Body of pancreas (tissue), 4 donors: ENCODE data around the gene RNPEPL1. TPM values are rescaled to one million over a fixed set of nuclear protein-coding genes. Genes with fewer than 3 reads are reported as not detected.

Source experiments
- ATAC-seq: fragments of 150-250 bp; one replicate; pipeline ENCODE4 v1.9.1; 2016
- DNase-seq, 4 donors: peaks; one replicate each; pipeline ENCODE4 v3.0.0-alpha.2; 2019
- H3K27ac ChIP-seq, 4 donors: fragments of 200-600 bp; sonication (generic); 1 replicate in 3 of 4; 2 replicates in 1 of 4; pipeline versions ENCODE4 v1.5.1 to v1.6.1; 2016 to 2019; ENCODE audit warnings: mild to moderate bottlenecking in 1 of 4, mixed read lengths in 1 of 4, moderate library complexity in 1 of 4
- H3K27me3 ChIP-seq, 2 donors: fragments of 200-600 bp; sonication (generic); one replicate each; pipeline ENCODE4 v1.6.0; 2016; ENCODE audit warnings: mild to moderate bottlenecking in 1 of 2
- H3K36me3 ChIP-seq, 2 donors: fragments of 200-600 bp; sonication (generic); replicated peaks in 1 of 2; 2 replicates each; pipeline ENCODE4 v1.5.1; 2016; ENCODE audit warnings: low read depth in 2 of 2; ENCODE audit not compliant: insufficient read depth in 1 of 2
- H3K4me1 ChIP-seq: fragments of 200-600 bp; sonication (generic); one replicate; pipeline ENCODE4 v1.6.0; 2016
- H3K4me3 ChIP-seq, 2 donors: fragments of 200-600 bp; sonication (generic); 1 replicate in 1 of 2; 2 replicates in 1 of 2; pipeline ENCODE4 v1.5.1; 2016 to 2019
- H3K9me3 ChIP-seq, 3 donors: fragments of 200-600 bp; sonication (generic); 1 replicate in 2 of 3; 2 replicates in 1 of 3; pipeline ENCODE4 v1.5.1; 2016
- POLR2A ChIP-seq, 3 donors: fragments of 450-650 bp; IDR thresholded peaks; one replicate each; pipeline ENCODE4 v1.6.1; 2016; ENCODE audit warnings: antibody characterized with exemption in 3 of 3, mild to moderate bottlenecking in 2 of 3
- WGBS, 2 donors: methylation state at CpG; one replicate each; pipeline ENCODE4 v1.1.5; 2017; 5-methylcytosine and 5-hydroxymethylcytosine counted together
- intact Hi-C: fragments of 100-400 bp; cut with DNase I; formaldehyde crosslinking; loops from one replicate; pipeline ENCODE4 v1.15.1; 2023
- total RNA-seq, 2 donors: library from RNA; depleted of rRNA; stranded (reverse); fragments of >200 nt; gene quantifications; one replicate each; pipeline ENCODE4 v1.1.0, GENCODE V29; 2016
- TF ChIP-seq, protein P1 (sequence below), 7 experiments: fragments of 450-650 bp in 4 of 7; fragments of 200-600 bp in 3 of 7; sonication (generic) in 3 of 7; IDR thresholded peaks; one replicate each; pipeline ENCODE4 v1.5.1; 2016 to 2019; ENCODE audit warnings: antibody characterized with exemption in 7 of 7

Gene RNPEPL1
- total RNA-seq, 2 donors from 2014 or later: 63.3 to 162 TPM

DNA sequence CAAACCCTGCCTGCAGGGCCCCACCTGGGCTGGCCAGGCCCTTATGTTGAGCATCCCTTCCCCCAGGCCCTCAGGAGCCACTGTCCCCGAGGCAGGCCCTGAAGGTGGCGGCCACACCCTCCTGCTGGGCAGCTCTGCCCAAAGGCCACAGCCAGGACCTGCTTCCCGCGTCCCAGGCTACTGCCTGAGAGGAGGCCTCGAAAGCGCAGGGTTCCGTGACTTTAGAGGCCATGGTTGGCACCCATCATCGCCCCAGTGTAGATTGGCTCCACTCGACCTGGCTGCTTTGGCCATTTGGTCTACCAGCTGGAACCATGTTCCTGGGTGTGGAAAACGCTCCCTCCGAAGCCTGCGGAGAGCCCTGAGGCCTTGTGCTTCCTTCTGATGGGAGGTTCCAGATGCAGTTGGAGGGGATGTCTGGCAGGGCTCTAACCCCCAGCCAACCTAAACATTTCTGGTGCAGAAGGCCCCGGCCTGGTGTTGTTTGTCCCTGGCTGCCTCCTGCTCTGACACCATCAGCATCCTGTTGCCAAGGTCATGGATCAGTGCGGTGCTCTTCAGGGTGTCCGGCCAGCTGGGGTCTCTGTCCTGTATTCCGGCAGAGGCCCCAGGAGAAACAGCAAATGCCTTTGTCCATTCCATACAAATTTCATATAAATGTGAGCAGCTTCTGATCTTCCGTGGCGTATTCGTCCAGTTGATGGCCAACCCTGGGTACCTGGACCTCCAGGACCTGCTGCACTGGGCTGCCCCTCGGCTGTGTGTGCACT lies 33.0 kb downstream of the RNPEPL1 start:
- WGBS, 2 donors: 62 to 88% methylated on average over 5 to 19 of the region's 20 CpGs

DNA sequence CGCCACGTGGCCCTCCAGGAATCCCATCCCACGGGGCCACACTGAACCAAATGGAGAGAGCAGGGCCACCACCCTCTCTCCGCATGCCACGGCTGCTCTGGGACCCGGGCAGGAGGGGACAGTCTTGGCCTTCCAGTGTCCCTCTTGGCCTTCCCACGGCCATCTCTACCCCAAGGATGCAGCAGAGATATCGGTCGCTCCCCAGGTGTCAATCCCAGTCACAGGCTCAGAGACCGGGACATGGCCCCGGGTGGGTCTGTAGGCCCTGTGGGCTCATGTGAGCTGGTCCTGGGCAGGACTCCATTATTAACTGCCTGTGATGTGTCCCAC lies 33.5 kb downstream of the RNPEPL1 start:
- intact Hi-C loops: no loop called here
- ATAC-seq (no peak), DNase-seq (no peak)

More for the DNA sequence above, 33.0 kb downstream of the RNPEPL1 start:
- Histone ChIP-seq H3K4me3 (no peak overlapping the region), H3K27ac (no peak overlapping the region), H3K27me3 (no peaks in the 10 kb centered on the region), H3K4me1 (peaks cover 9% of the 10 kb centered on the region), H3K9me3 (no peaks in the 10 kb centered on the region), H3K36me3 (peaks cover 0 to 6% of the 10 kb centered on the region in 2 donors)
- TF ChIP-seq POLR2A (IDR thresholded peaks at IDR 0.05): no peak
- TF ChIP-seq, protein P1, sequence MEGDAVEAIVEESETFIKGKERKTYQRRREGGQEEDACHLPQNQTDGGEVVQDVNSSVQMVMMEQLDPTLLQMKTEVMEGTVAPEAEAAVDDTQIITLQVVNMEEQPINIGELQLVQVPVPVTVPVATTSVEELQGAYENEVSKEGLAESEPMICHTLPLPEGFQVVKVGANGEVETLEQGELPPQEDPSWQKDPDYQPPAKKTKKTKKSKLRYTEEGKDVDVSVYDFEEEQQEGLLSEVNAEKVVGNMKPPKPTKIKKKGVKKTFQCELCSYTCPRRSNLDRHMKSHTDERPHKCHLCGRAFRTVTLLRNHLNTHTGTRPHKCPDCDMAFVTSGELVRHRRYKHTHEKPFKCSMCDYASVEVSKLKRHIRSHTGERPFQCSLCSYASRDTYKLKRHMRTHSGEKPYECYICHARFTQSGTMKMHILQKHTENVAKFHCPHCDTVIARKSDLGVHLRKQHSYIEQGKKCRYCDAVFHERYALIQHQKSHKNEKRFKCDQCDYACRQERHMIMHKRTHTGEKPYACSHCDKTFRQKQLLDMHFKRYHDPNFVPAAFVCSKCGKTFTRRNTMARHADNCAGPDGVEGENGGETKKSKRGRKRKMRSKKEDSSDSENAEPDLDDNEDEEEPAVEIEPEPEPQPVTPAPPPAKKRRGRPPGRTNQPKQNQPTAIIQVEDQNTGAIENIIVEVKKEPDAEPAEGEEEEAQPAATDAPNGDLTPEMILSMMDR (IDR thresholded peaks at IDR 0.05): no peak
- no peak for ATAC-seq
- no peak for DNase-seq
- intact Hi-C loops: no loop called here

DNA sequence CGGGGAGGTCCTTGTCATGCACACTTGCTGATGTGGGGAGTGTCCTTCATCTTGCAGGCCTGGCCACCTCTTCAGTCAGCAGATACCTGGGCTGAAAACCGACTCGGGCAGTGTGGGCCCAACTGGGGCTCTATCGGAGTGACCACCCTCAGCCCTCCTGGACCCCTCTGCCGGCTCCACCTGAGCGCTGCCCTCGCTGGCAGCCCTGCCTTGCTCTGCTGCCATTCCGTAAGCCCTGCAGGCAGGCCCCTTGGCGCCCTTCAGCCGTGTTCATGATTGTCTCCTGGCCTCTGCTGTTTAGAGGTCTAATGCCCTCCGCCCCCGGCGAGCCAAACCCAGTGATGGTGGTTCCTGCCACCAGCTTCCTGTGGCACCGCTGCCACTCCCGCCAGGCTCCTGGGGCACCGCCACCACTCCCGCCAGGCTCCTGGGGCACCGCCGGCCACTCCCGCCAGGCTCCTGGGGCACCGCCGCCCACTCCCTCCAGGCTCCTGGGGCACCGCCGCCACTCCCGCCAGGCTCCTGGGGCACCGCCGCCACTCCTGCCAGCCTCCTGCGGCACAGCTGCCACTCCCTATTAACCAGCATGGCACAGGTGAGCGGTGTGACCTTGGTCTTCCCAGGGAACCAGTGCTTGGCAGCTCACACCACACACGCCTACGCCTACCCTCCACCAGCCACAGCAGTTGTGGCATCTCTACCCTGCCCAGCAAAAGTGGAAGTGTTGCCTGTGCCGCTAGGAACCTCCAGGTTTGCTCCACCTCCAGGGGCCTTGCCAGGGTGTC lies 34.2 kb downstream of the RNPEPL1 start:
- intact Hi-C loops: no loop called here
- H3K9me3 ChIP-seq: no peaks in the 10 kb centered on the region
- ATAC-seq: no peak
- no peak overlapping the region for H3K4me3 ChIP-seq
- WGBS, 2 donors: 93 to 94% methylated on average over 23 to 29 of the region's 32 CpGs
- H3K4me1 ChIP-seq: peaks cover 9% of the 10 kb centered on the region
- no peak overlapping the region for H3K27ac ChIP-seq
- TF ChIP-seq, protein P1 (IDR thresholded peaks at IDR 0.05): no peak
- no peak for TF ChIP-seq POLR2A (IDR thresholded peaks at IDR 0.05)
- H3K36me3 ChIP-seq: peaks cover 0 to 6% of the 10 kb centered on the region in 2 donors
- no peak for DNase-seq
- no peaks in the 10 kb centered on the region for H3K27me3 ChIP-seq

More for the DNA sequence above, 33.5 kb downstream of the RNPEPL1 start:
- no peak overlapping the region for H3K27ac ChIP-seq
- H3K4me1 ChIP-seq: peaks cover 9% of the 10 kb centered on the region
- no peak overlapping the region for H3K4me3 ChIP-seq
- H3K27me3 ChIP-seq: no peaks in the 10 kb centered on the region
- H3K36me3 ChIP-seq: peaks cover 0 to 6% of the 10 kb centered on the region in 2 donors
- H3K9me3 ChIP-seq: no peaks in the 10 kb centered on the region
- 95% methylated on average over 11 of the region's 11 CpGs; no CpG with 5 or more reads in 1 of the 2 donors for WGBS, 2 donors
- TF ChIP-seq, protein P1 (IDR thresholded peaks at IDR 0.05): no peak
- TF ChIP-seq POLR2A (IDR thresholded peaks at IDR 0.05): no peak

DNA sequence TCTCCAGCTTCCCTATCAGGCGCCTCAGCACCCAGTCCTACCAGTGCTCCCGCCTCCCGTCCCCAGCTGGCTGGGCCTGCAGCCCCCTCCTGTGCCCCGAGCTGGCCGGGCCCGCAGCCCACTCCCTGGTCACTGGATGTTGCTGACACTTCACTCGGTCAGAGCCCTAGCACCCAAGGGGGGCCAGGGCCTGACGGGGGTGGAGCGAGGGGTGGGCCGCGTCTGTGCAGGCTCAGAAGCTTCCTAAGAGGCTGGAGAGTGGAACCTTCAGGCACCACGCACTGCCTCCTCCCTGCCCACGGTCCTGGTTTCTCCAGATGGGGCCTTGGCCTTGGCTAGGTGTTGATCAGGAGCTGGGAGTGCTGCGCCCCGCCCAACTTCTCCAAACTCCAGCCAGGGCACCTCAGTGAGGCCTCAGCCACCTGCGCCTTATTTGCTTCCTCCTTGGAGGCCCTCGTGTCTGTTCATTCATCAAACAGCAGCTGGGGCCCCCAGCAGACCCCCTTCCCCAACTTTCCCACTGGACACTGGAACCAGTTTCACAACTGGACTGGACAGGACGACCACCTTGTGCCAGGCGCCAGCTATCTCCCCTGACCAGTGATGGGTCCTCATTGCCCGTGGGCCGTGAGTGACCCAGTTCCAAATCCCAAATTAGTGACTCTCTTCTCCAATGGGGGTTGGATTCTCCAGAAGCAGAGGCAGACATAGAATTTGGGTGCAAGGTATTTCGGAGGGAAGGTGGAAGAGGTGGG lies 35.0 kb downstream of the RNPEPL1 start:
- no peak overlapping the region for H3K27ac ChIP-seq
- ATAC-seq: no peak
- TF ChIP-seq, protein P1 (IDR thresholded peaks at IDR 0.05): no peak
- no peak for TF ChIP-seq POLR2A (IDR thresholded peaks at IDR 0.05)
- H3K27me3 ChIP-seq: no peaks in the 10 kb centered on the region
- no peak overlapping the region for H3K4me3 ChIP-seq
- intact Hi-C loops: no loop called here
- DNase-seq: no peak
- no peaks in the 10 kb centered on the region for H3K9me3 ChIP-seq
- H3K36me3 ChIP-seq: peaks cover 0 to 5% of the 10 kb centered on the region in 2 donors
- WGBS, 2 donors: 88 to 90% methylated on average over 10 to 21 of the region's 22 CpGs
- peaks cover 9% of the 10 kb centered on the region for H3K4me1 ChIP-seq
